Mucosa of descending colon (tissue), 3 donors: ENCODE data around the gene KLHL40. TPM values are rescaled to one million over a fixed set of nuclear protein-coding genes. Genes with fewer than 3 reads are reported as not detected.
A peak's percentile ranks its signal among the peaks of the same experiment; 100 is the strongest.

Experiments used
- ATAC-seq: fragments of 200-7000 bp; cut with Tn5 transposase; one replicate; pipeline ENCODE4 v1.9.1; 2020; ENCODE audit warnings: mild to moderate bottlenecking, moderate library complexity
- DNase-seq, 3 donors: peaks; one replicate each; pipeline ENCODE4 v3.0.0-alpha.2; 2020
- H3K36me3 ChIP-seq: fragments of 200-600 bp; one replicate; pipeline ENCODE4 v1.8.0; 2021; ENCODE audit warnings: low read depth, mild to moderate bottlenecking
- H3K4me1 ChIP-seq: fragments of 200-600 bp; one replicate; pipeline ENCODE4 v1.8.0; 2021; ENCODE audit warnings: low read depth, mild to moderate bottlenecking
- H3K4me3 ChIP-seq: fragments of 200-600 bp; one replicate; pipeline ENCODE4 v1.8.0; 2021; ENCODE audit warnings: mild to moderate bottlenecking
- H3K9me3 ChIP-seq: fragments of 200-600 bp; one replicate; pipeline ENCODE4 v1.8.0; 2021; ENCODE audit warnings: mild to moderate bottlenecking
- intact Hi-C, 2 donors: fragments of 100-400 bp; cut with DNase I in 1 of 2; cut with micrococcal nuclease in 1 of 2; formaldehyde crosslinking; loops; one replicate each; pipeline versions ENCODE4 v1.11.0 to v1.11.1; 2022; cut with DNase I, micrococcal nuclease
- total RNA-seq, 3 donors: library from RNA; stranded (reverse); fragmentation: NEBNext Ultra II Directional in 2 of 3; extraction: Animal tissue kit (Norgen Biotek cat#: 25700) in 2 of 3; gene quantifications; one replicate each; pipeline versions ENCODE4 v1.2.1 to v1.2.4, GENCODE V29; 2021 to 2023
- TF ChIP-seq, protein P1 (sequence below): fragments of 200-600 bp; IDR thresholded peaks from one replicate; pipeline ENCODE4 v1.8.0; 2022; ENCODE audit warnings: antibody characterized with exemption, mild to moderate bottlenecking
- donor health status: DM: no; HTN: no; CAD: no; lungs with moderate emphysema.
- donor health status: DM: no; HTN: no; CAD: no.
- donor health status: DM: no; HTN: yes; CAD: no.

Gene KLHL40
- total RNA-seq, 3 donors from 2014 or later, result not detected

DNA sequence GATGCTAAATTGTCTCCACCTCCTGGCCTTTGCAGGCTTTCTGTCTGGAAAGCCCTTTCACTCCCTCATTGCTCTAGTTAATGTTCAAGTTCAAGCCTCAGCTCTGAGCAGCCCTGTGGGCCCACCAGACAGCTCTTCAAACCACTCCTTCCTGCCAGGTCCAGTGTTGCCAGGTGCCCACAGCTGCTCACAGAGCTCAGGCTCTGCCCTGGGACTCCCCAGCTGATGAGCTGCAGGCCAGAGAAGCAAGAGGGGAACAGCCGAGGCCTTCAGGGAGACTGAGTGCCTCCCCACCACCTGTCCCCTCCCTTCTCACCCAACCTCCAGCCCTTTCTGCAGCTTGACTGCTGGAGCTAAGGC lies 33.1 kb upstream of the KLHL40 start:
- Histone ChIP-seq H3K4me3 (no peak overlapping the region), H3K9me3 (no peaks in the 10 kb centered on the region), H3K36me3 (no peaks in the 10 kb centered on the region), H3K4me1 (peaks cover 17% of the 10 kb centered on the region)
- no peak for DNase-seq
- no peak for ATAC-seq
- intact Hi-C loops, result loop anchor here in 1 of 2 donors (10.0 kb wide), 1 partner anchor 93 kb away; no protein-coding TSS in a partner anchor
- TF ChIP-seq, protein P1, sequence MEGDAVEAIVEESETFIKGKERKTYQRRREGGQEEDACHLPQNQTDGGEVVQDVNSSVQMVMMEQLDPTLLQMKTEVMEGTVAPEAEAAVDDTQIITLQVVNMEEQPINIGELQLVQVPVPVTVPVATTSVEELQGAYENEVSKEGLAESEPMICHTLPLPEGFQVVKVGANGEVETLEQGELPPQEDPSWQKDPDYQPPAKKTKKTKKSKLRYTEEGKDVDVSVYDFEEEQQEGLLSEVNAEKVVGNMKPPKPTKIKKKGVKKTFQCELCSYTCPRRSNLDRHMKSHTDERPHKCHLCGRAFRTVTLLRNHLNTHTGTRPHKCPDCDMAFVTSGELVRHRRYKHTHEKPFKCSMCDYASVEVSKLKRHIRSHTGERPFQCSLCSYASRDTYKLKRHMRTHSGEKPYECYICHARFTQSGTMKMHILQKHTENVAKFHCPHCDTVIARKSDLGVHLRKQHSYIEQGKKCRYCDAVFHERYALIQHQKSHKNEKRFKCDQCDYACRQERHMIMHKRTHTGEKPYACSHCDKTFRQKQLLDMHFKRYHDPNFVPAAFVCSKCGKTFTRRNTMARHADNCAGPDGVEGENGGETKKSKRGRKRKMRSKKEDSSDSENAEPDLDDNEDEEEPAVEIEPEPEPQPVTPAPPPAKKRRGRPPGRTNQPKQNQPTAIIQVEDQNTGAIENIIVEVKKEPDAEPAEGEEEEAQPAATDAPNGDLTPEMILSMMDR, result no peak

DNA sequence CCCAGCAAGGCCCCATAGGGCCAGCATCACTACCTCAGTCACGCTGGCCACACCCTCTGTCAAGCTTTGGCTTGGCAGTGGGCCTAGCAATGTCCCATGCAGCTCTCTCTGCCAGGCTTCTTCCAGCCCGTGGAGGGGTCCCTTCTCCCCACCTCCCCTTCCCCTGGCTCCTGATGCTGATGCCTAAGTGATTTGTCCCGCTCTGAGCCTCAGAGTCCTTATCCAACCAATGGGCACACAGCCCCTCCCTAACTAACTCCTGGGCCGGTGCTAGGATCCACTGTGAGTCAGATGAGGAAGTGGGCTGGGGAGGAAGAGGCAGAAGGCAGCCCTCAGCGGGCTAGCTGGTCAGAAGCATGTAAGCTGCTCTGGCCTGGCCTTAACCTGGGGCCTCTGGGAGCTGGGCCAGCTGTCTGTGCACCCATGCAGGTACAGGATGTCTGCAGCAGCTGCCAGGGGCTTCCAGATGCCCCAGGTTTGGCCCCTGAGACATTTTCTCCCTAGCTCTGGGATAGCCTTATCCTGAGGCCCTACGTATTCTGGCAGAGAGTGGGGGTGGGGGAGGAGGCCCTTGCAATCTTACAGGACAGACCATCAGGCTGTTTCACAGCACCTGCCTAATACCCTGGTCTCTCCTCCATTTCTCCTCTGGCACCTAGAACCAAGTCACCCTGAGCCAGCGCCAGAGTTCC lies 32.6 kb upstream of the KLHL40 start:
- Histone ChIP-seq H3K36me3 (no peaks in the 10 kb centered on the region), H3K4me3 (no peak overlapping the region), H3K4me1 (peaks cover 17% of the 10 kb centered on the region), H3K9me3 (no peaks in the 10 kb centered on the region)
- TF ChIP-seq, protein P1, result no peak
- ATAC-seq, result peak; percentile 87
- peak; percentile 48 to 85 (median 63) for DNase-seq
- intact Hi-C loops, result loop anchor here in 1 of 2 donors (10.0 kb wide), 1 partner anchor 92 kb away; no protein-coding TSS in a partner anchor

DNA sequence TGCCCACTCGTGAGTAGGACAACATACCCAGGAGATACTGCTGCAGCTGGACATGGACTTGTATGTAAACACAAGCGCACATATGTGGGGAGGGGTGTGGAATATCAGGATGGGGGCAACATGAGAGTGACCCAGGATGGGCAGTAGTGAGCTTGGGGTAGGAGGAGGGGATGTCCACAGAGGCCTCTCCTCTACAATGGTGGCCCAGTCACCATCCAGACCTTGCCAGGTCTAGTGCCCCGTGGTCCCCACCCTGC lies 32.1 kb upstream of the KLHL40 start:
- Histone ChIP-seq H3K4me3 (no peak overlapping the region), H3K36me3 (no peaks in the 10 kb centered on the region), H3K4me1 (peaks cover 17% of the 10 kb centered on the region), H3K9me3 (no peaks in the 10 kb centered on the region)
- ATAC-seq (peak; percentile 4), DNase-seq (no peak)
- intact Hi-C loops, result loop anchor here in 1 of 2 donors (10.0 kb wide), 1 partner anchor 92 kb away; no protein-coding TSS in a partner anchor
- TF ChIP-seq, protein P1, result no peak

DNA sequence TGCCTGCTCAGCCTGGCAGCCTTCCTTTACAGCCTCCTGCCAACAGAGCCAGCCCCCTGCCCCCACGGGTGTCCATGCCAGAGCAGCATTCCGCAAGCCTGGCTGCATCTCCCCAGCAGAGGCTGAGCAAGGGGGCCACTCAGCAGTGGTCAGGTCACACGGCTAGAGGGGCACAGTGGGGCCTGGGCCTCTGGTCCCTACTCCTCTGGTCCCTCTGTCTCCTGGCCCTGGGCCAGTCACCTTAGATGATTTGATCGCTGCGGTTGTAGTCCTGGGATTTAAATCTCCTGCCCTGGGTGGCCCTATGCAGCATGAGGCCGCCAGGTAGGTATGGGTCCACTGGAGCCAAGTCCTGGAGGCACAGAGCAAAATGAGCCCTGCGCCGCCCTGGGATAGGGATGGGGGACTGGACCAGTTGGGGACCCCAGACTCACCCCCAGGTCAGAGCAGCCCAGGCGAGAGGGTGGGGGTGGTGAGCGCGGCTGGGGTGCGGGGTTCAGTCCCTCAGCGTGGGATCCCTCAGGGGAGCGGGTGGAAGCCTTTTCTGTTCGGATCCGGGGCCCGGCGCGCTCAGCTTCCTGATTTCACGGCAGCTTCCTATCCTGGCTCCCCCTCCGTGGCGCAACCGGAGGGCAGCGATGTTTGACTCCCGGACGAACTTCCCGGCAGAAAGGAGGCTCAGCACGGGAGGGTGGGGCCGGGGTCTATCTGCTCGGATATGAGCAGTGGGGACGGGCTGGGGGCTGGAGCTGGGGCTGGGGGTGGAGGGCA lies 31.6 kb upstream of the KLHL40 start, which contains the start of gene ZBTB47:
Gene ZBTB47 (plus strand): TSS at position 138 of the 771 bp plus-strand sequence. CDS start 4,659 bp downstream, outside the sequence.
- Histone ChIP-seq H3K4me3 (peak within 1 kb of the TSS; percentile 32), H3K9me3 (no peaks in the 10 kb centered on the region), H3K36me3 (no peaks in the 10 kb centered on the region), H3K4me1 (peaks cover 17% of the 10 kb centered on the region)
- intact Hi-C loops, result loop anchor here in 1 of 2 donors (10.0 kb wide), 1 partner anchor 91 kb away; no protein-coding TSS in a partner anchor
- TF ChIP-seq, protein P1, result no peak
- peak; percentile 54 to 77 (median 65) for DNase-seq
- ATAC-seq, result peak; percentile 16

DNA sequence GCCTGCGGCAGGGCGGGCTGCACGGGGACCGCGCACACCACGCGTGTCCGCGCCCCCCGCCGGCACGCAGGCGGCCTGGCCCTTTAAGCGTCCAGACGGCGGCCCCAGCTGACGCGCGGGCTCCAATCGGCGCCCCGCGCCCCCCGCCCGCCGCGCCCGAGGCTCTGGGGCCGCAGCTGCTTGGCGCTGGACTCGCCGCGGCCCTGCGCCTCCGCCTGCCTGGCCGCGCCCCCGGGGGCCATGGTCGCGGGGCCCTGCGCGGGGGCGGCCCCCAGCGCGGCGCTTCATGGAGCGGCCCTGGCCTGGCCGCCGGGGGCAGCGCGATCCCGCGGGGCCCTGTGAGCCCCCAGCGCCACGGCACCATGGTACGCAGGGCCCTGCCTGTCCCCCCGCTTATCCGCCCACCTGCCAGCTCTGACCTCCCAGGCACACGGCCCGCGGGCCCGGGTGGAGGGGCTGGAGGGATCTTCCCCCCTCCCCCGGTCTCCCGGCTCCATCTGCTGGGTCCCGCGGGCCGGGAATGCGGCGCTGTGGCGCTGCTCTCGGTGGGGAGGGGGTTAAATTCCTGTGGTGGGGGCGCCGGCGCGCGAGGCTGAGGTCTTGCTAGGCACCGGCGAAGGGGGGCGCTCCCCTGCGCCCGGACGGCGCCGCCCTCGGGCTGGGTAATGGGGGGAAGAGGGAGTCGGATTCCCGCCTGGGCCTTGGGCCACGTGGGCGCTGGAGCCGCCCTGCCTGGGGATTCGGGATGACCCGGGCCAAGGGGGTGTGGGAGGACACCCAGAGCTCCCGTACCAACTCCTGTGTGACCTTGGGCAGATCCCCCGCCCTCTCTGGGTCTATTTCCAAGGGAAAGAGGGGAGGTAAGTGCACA lies 30.8 kb upstream of the KLHL40 start:
- Histone ChIP-seq H3K36me3 (no peaks in the 10 kb centered on the region), H3K9me3 (no peaks in the 10 kb centered on the region), H3K4me1 (peaks cover 17% of the 10 kb centered on the region), H3K4me3 (peak overlapping the region; percentile 32)
- TF ChIP-seq, protein P1, result no peak
- ATAC-seq (peak; percentile 47), DNase-seq (peak; percentile 35 to 75 (median 65))
- intact Hi-C loops, result loop anchor here in 1 of 2 donors (10.0 kb wide), 1 partner anchor 90 kb away; no protein-coding TSS in a partner anchor
